AG09309 (cell line): ENCODE results near the gene CWH43.
A peak's percentile ranks its signal among the peaks of the same experiment; 100 is the strongest.
"Not testable (repeated sequence)": the region's sequence is repeated elsewhere in the genome, so short reads cannot be mapped to it uniquely, and the experiment has no call there.

Experiments used
- DNase-seq: peaks from one replicate; pipeline ENCODE4 v3.0.0-alpha.2; 2010; ENCODE audit warnings: low read depth
- H3K4me3 ChIP-seq: 2 replicates; pipeline ENCODE4 v1.5.1; 2011; ENCODE audit warnings: mild to moderate bottlenecking, low read depth, low read length, moderate library complexity; ENCODE audit not compliant: control insufficient read depth
- TF ChIP-seq, protein P1 (sequence below): IDR thresholded peaks from 2 replicates; pipeline ENCODE4 v1.5.1; 2011; ENCODE audit warnings: mild to moderate bottlenecking, low read depth, low read length, inconsistent platforms; ENCODE audit not compliant: insufficient read depth, control insufficient read depth; ENCODE audit errors: missing control alignments

Gene CWH43

DNA sequence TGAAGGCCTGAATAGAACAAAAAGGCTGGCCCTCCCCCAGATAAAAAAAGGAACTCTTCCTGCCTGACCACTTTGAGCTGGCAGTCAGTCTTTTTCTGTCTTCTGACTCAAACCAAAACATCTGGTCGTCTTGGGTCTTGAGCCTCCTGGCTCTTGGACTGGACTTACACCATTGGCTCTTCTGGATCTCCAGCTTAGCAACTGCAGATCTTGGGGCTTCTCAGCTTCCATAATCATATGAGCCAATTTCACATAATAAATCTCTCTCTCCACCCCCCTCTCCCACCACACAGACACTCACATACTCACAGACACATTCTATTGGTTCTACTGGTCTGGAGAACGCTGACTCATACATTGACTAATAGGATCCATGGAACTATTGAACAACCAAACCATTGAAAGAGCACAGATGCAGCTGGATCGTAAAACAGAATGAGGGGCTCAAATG, 15.6 kb upstream of the CWH43 start:
- peak; percentile 80 for DNase-seq
- TF ChIP-seq, protein P1, sequence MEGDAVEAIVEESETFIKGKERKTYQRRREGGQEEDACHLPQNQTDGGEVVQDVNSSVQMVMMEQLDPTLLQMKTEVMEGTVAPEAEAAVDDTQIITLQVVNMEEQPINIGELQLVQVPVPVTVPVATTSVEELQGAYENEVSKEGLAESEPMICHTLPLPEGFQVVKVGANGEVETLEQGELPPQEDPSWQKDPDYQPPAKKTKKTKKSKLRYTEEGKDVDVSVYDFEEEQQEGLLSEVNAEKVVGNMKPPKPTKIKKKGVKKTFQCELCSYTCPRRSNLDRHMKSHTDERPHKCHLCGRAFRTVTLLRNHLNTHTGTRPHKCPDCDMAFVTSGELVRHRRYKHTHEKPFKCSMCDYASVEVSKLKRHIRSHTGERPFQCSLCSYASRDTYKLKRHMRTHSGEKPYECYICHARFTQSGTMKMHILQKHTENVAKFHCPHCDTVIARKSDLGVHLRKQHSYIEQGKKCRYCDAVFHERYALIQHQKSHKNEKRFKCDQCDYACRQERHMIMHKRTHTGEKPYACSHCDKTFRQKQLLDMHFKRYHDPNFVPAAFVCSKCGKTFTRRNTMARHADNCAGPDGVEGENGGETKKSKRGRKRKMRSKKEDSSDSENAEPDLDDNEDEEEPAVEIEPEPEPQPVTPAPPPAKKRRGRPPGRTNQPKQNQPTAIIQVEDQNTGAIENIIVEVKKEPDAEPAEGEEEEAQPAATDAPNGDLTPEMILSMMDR: peak; percentile 22
- no peak overlapping the region for H3K4me3 ChIP-seq

DNA sequence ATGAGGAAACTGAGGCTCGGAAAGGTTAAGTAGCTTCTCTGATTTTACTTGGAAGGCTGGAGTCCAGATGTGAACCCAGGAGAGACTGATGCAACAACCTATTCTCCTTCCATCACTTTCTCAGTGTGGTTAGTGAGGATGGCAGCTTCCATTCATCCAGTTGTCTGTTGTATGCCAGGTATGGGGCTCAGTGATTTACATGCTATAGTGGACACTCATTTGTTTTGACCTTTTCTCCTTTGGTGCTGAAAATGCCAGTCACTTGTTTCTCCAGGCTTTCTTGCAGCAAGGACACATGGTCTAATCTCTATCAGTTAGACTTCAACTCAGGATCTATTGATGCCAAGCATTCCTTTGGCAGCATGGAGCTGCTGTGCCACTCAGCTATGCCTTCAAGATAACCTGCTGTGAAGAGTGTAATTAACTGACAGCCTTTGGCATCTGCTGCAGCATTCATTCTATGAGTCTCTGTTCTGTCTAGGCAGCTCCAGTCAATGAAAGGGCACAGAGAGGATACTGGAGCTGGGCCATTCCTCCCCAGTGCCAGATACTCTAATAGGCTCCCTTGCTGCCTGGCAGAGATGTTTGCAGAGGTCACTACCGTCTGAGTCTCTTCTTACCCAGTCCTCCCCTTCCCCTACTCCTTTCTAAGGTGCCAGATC, 11.0 kb upstream of the CWH43 start:
- no peak for DNase-seq
- no peak overlapping the region for H3K4me3 ChIP-seq
- TF ChIP-seq, protein P1: no peak

DNA sequence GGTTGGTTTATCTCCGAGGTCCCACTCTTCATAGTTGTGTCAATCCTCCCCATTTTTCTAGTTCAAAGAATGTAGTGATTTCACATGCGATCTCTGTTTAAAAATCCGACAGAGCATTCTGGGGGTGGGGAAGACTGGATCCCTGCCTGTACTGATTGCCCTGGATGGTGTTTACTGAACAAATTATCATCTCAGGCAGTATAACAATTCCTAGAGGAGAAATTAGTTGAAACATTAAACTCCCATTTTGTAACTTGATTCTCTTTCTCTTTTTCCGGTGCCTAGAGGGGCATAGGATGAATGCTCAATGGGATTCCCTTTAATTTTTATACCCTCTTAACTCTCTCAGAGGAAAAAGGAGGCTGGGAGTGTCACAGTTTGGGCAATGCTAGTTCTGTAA, 10.0 kb upstream of the CWH43 start:
- TF ChIP-seq, protein P1: no peak
- no peak for DNase-seq
- no peak overlapping the region for H3K4me3 ChIP-seq

DNA sequence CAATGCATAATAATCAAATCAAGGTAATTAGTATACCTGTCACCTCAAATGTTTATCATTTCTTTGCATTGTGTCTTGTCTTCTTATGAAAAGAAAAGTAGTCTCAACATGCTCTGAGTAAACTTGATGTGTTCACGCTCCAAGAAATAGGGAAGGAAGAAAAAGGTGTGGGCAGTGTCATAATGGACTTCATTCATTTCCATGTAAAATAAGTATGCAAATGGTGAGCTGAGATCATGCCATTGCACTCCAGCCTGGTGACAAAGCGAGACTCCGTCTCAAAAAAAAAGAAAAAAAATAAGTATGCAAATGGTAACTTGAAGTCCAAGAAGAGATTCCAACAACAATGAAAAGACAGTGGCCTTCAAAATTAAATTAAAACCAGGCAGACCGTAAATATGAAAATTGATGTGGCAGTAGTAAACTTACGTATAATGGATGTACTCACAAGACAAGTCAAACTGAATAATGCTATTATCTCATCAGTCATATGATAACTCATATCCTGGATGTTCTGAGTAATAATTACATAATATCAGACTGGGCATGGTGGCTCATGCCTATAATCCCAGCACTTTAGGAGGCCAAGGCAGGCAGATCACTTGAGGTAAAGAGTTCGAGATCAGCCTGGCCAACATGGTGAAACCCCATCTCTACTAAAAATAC, 6.0 kb upstream of the CWH43 start:
- DNase-seq: no peak
- TF ChIP-seq, protein P1: no peak
- no peak overlapping the region for H3K4me3 ChIP-seq

DNA sequence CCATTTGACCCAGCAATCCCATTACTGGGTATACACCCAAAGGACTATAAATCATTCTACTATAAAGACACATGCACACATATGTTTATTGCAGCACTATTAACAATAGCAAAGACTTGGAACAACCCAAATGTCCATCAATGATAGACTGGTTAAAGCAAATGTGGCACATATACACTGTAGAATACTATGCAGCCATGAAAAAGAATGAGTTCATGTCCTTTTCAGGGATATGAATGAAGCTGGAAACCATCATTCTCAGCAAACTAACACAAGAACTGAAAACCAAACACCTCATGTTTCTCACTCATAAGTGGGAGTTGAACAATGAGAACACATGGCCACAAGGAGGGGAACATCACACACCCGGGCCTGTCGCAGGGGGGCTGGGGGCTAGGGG, 2.1 kb upstream of the CWH43 start:
- not testable (repeated sequence) for H3K4me3 ChIP-seq, DNase-seq

DNA sequence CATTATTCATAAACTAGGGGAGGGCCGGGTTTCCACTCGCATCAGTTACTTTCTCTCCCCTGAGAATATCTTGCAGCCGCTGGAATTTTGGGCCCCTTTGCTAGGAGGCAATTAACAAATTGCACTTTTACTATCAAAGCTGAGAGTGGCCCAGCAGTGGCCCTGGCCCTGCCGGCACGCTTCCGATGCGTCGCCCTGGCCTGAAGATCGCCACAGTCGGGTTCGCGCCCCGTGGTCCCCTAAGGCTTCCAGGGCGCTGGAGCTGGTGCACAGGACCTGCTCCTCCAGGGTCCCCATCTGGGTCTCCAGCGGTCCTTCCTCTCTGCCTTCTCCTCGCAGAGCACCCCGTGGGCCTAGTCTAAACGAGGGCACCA, 486 bp upstream of the CWH43 start:
- TF ChIP-seq, protein P1: no peak
- no peak overlapping the region for H3K4me3 ChIP-seq
- DNase-seq: no peak

DNA sequence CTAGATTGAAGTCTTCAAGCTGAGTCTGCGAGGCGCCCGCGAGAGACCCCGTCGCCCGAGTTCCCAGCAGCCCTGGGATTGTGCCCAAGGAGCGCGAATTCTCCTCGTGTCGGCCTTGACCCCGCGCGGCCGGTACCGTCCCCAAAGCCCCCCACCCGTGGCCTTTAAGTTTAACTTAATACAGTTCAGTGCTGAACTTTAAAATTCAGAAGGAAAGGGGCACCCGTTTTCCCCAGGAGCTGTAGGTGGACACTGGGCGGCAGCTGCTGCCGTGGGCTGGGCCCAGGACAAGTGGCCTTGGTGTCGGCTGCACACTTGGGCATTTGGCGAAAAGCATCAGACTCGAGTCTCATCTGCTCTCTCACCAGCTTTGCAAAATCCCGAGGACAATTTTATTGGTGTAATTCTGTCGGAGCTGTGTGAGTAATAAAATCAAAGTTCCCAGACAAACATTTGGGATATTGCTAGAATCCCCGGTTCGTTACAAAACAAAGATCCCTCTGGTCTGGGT, 634 bp downstream of the CWH43 start:
- TF ChIP-seq, protein P1: no peak
- no peak overlapping the region for H3K4me3 ChIP-seq
- no peak for DNase-seq
